HepG2 (cell line): ENCODE data around the gene DUXA. TPM values are rescaled to one million over a fixed set of nuclear protein-coding genes. Genes with fewer than 3 reads are reported as not detected.

ENCODE experiments used
- DNMT1 ChIP-seq: sonication (generic); formaldehyde crosslinking; IDR thresholded peaks from 2 replicates; pipeline ENCODE4 v1.5.1; 2020; ENCODE audit warnings: mild to moderate bottlenecking, missing genetic modification reagents
- ETV5 ChIP-seq: IDR thresholded peaks from 2 replicates; pipeline ENCODE4 v1.6.1; 2018; ENCODE audit warnings: missing biosample characterization, missing genetic modification reagents, inconsistent platforms, borderline replicate concordance
- GLMP ChIP-seq: sonication (generic); formaldehyde crosslinking; IDR thresholded peaks from 2 replicates; pipeline ENCODE4 v1.9.0; 2021; ENCODE audit warnings: missing genetic modification reagents, mild to moderate bottlenecking, borderline replicate concordance
- HDAC2 ChIP-seq: sonication (generic); formaldehyde crosslinking; IDR thresholded peaks from 2 replicates; pipeline ENCODE4 v1.4.0; 2020; ENCODE audit warnings: missing genetic modification reagents
- HIC2 ChIP-seq: sonication (generic); formaldehyde crosslinking; IDR thresholded peaks from 2 replicates; pipeline ENCODE4 v1.9.0; 2022; ENCODE audit warnings: low read depth, missing genetic modification reagents
- MED8 ChIP-seq: sonication (generic); formaldehyde crosslinking; IDR thresholded peaks from 2 replicates; pipeline ENCODE4 v1.8.1; 2023; ENCODE audit warnings: mild to moderate bottlenecking, missing genetic modification reagents; ENCODE audit not compliant: insufficient replicate concordance
- MXD4 ChIP-seq: IDR thresholded peaks from 2 replicates; pipeline ENCODE4 v1.6.1; 2016; ENCODE audit warnings: mild to moderate bottlenecking, missing biosample characterization, missing genetic modification reagents
- MZF1 ChIP-seq: sonication (generic); formaldehyde crosslinking; IDR thresholded peaks from 2 replicates; pipeline ENCODE4 v1.8.1; 2023; ENCODE audit warnings: mild to moderate bottlenecking, missing genetic modification reagents, borderline replicate concordance
- NCOA2 ChIP-seq: sonication (generic); formaldehyde crosslinking; IDR thresholded peaks from 2 replicates; pipeline ENCODE4 v1.8.0; 2022; ENCODE audit warnings: inconsistent platforms
- NONO ChIP-seq, 2 experiments: fragments of 450-650 bp in 1 of 2; sonication (generic) in 1 of 2; formaldehyde crosslinking in 1 of 2; IDR thresholded peaks in 1 of 2; conservative IDR thresholded peaks in 1 of 2; 2 replicates each; pipeline versions ENCODE4 v1.6.1 to v1.8.0; 2017 to 2022; ENCODE audit warnings: mild to moderate bottlenecking in 1 of 2, missing genetic modification reagents in 1 of 2, moderate library complexity in 1 of 2
- NR2C2 ChIP-seq: sonication (generic); formaldehyde crosslinking; IDR thresholded peaks from 2 replicates; pipeline ENCODE4 v1.4.0; 2020; ENCODE audit warnings: missing genetic modification reagents, mild to moderate bottlenecking, moderate library complexity, borderline replicate concordance
- RXRB ChIP-seq: IDR thresholded peaks from 2 replicates; pipeline ENCODE4 v1.6.1; 2016; ENCODE audit warnings: borderline replicate concordance, missing genetic modification reagents, missing compliant biosample characterization
- SRSF4 ChIP-seq: fragments of 200-400 bp; formaldehyde crosslinking; IDR thresholded peaks from one replicate; pipeline ENCODE4 v1.6.1; 2018; ENCODE audit warnings: mild to moderate bottlenecking, low read depth, low read length, moderate library complexity; ENCODE audit not compliant: poor library complexity, severe bottlenecking
- THRA ChIP-seq: sonication (generic); formaldehyde crosslinking; IDR thresholded peaks from 2 replicates; pipeline ENCODE4 v1.4.0; 2020; ENCODE audit warnings: missing genetic modification reagents, borderline replicate concordance
- XBP1 ChIP-seq: sonication (generic); formaldehyde crosslinking; IDR thresholded peaks from 2 replicates; pipeline ENCODE4 v1.5.0; 2020; ENCODE audit warnings: missing genetic modification reagents
- ZNF124 ChIP-seq: sonication (generic); formaldehyde crosslinking; IDR thresholded peaks from 2 replicates; pipeline ENCODE4 v1.4.0; 2020; ENCODE audit warnings: missing genetic modification reagents
- ZNF326 ChIP-seq: sonication (generic); formaldehyde crosslinking; IDR thresholded peaks from 2 replicates; pipeline ENCODE4 v1.4.0; 2020; ENCODE audit warnings: missing genetic modification reagents, borderline replicate concordance
- ZNF383 ChIP-seq: sonication (generic); formaldehyde crosslinking; IDR thresholded peaks from 2 replicates; pipeline ENCODE4 v1.4.0; 2020; ENCODE audit warnings: missing genetic modification reagents, mild to moderate bottlenecking, borderline replicate concordance
- ZNF773 ChIP-seq: sonication (generic); formaldehyde crosslinking; IDR thresholded peaks from 2 replicates; pipeline ENCODE4 v1.4.0; 2020; ENCODE audit warnings: missing genetic modification reagents, borderline replicate concordance
- polyA plus RNA-seq, 8 experiments: library from polyadenylated mRNA; depleted of rRNA in 3 of 8; stranded (reverse) in 7 of 8; unstranded in 1 of 8; fragments of >200 nt; fragmentation: Illumina TruSeq in 4 of 8; extraction: Trizol in 4 of 8; gene quantifications; 2 replicates each; pipeline versions ENCODE4 v1.2.1 to v1.2.3, GENCODE V29; 2011 to 2016; ENCODE audit warnings: low read depth in 4 of 8, missing spikeins in 1 of 8, mixed read lengths in 1 of 8; ENCODE audit not compliant: insufficient read depth in 1 of 8
- total RNA-seq, 5 experiments: library from RNA; depleted of rRNA; stranded (reverse); fragments of >200 nt; fragmentation: Illumina TruSeq; extraction: Trizol; gene quantifications; 2 replicates each; pipeline ENCODE4 v1.2.3, GENCODE V29; 2016; ENCODE audit warnings: low read depth in 1 of 5

The DUXA gene
- total and polyA plus RNA-seq, 2 of the 13 experiments (the other 11 are each of a cell fraction or from before 2014, with no cell fraction given), result not detected

GRCh38 chr19:57191141-57192076, 24.1 kb upstream of the DUXA start, which contains the start of gene ZNF264 (continued):
- TF ChIP-seq GLMP (CRISPR knock-in tag) (no peak), THRA (CRISPR knock-in tag) (no peak), NR2C2 (CRISPR knock-in tag) (peak; percentile 83), ZNF326 (CRISPR knock-in tag) (no peak), XBP1 (CRISPR knock-in tag) (no peak), RXRB (CRISPR knock-in tag) (no peak; the same call in 1 of the 2 replicates), SRSF4 (no peak), ZNF124 (no peak), ZNF773 (CRISPR knock-in tag) (no peak), MXD4 (no peak), NCOA2 (no peak), MZF1 (CRISPR knock-in tag) (no peak), ZNF383 (CRISPR knock-in tag) (no peak), NONO (IDR thresholded peaks at IDR 0.05) (no peak), NONO (CRISPR knock-in tag; conservative IDR thresholded peaks at IDR 0.05) (no peak), DNMT1 (CRISPR knock-in tag) (0 out of 2 replicates have a peak, but pooled peaks have one; percentile 25), MED8 (peak; percentile 56), ETV5 (peak; percentile 24; the same call in 1 of the 2 replicates), HIC2 (no peak), HDAC2 (CRISPR knock-in tag) (peak; percentile 50)
